GM23338 (cell line): ENCODE measurements around the gene UBE2R2. TPM values are rescaled to one million over a fixed set of nuclear protein-coding genes. Genes with fewer than 3 reads are reported as not detected.
A peak's percentile ranks its signal among the peaks of the same experiment; 100 is the strongest.

Experiments used
- ATAC-seq: fragments of 200-7000 bp; cut with Tn5 transposase; 3 replicates; pipeline ENCODE4 v1.9.1; 2020
- DNase-seq: peaks from one replicate; pipeline ENCODE4 v3.0.0-alpha.2; 2015; ENCODE audit warnings: low spot score
- H2AFZ ChIP-seq: fragments of 200-600 bp; sonication (generic); 2 replicates; pipeline ENCODE4 v1.8.0; 2016; ENCODE audit warnings: antibody characterized with exemption, mild to moderate bottlenecking, moderate library complexity
- H3F3A ChIP-seq: fragments of 200-600 bp; sonication (generic); replicated peaks from 2 replicates; pipeline ENCODE4 v1.8.0; 2017; ENCODE audit warnings: antibody characterized with exemption, mixed run types, low read depth
- H3K27ac ChIP-seq: fragments of 200-600 bp; sonication (generic); 2 replicates; pipeline ENCODE4 v1.6.1; 2016; ENCODE audit warnings: low read depth
- H3K27me3 ChIP-seq: fragments of 200-600 bp; sonication (generic); 2 replicates; pipeline ENCODE4 v1.8.0; 2016; ENCODE audit warnings: mild to moderate bottlenecking, mixed run types, moderate library complexity; ENCODE audit not compliant: insufficient read depth
- H3K36me3 ChIP-seq: fragments of 200-600 bp; sonication (generic); 2 replicates; pipeline ENCODE4 v1.8.0; 2016; ENCODE audit warnings: mild to moderate bottlenecking; ENCODE audit not compliant: insufficient read depth
- H3K4me1 ChIP-seq: fragments of 200-600 bp; sonication (generic); 2 replicates; pipeline ENCODE4 v1.8.0; 2016; ENCODE audit warnings: mild to moderate bottlenecking, moderate library complexity; ENCODE audit not compliant: insufficient read depth
- H3K4me2 ChIP-seq: fragments of 200-600 bp; sonication (generic); 2 replicates; pipeline ENCODE4 v1.7.1; 2017; ENCODE audit warnings: mixed run types
- H3K4me3 ChIP-seq: fragments of 200-600 bp; sonication (generic); 2 replicates; pipeline ENCODE4 v1.6.1; 2016; ENCODE audit warnings: mixed run types
- H3K79me2 ChIP-seq: fragments of 200-600 bp; sonication (generic); replicated peaks from 2 replicates; pipeline ENCODE4 v1.8.0; 2017; ENCODE audit warnings: mild to moderate bottlenecking; ENCODE audit not compliant: insufficient read depth
- H3K9me2 ChIP-seq: fragments of 200-600 bp; sonication (generic); 2 replicates; pipeline ENCODE4 v1.8.0; 2017; ENCODE audit not compliant: insufficient read depth
- H4K20me1 ChIP-seq: fragments of 200-600 bp; sonication (generic); replicated peaks from 2 replicates; pipeline ENCODE4 v1.8.0; 2017; ENCODE audit warnings: mild to moderate bottlenecking; ENCODE audit not compliant: insufficient read depth
- H3K27ac Mint-ChIP-seq: 2 replicates; pipeline ENCODE4 v1.8.0; 2020; ENCODE audit warnings: inconsistent platforms, mild to moderate bottlenecking, moderate library complexity, mixed read lengths
- H3K27me3 Mint-ChIP-seq: 3 replicates; pipeline ENCODE4 v1.8.0; 2022; ENCODE audit warnings: low read depth, mild to moderate bottlenecking, moderate library complexity, mixed read lengths, inconsistent platforms; ENCODE audit not compliant: insufficient read depth, poor library complexity
- H3K36me3 Mint-ChIP-seq: 3 replicates; pipeline ENCODE4 v1.8.0; 2021; ENCODE audit warnings: low read depth, mild to moderate bottlenecking, inconsistent platforms, moderate library complexity, mixed read lengths
- H3K4me1 Mint-ChIP-seq: 3 replicates; pipeline ENCODE4 v1.8.0; 2020; ENCODE audit warnings: mild to moderate bottlenecking, inconsistent platforms, mixed read lengths
- H3K4me3 Mint-ChIP-seq: 3 replicates; pipeline ENCODE4 v1.8.0; 2021; ENCODE audit warnings: moderate library complexity, mild to moderate bottlenecking, inconsistent platforms, mixed read lengths
- H3K9me3 Mint-ChIP-seq: 3 replicates; pipeline ENCODE4 v1.8.0; 2020; ENCODE audit warnings: moderate library complexity, mild to moderate bottlenecking, inconsistent platforms, mixed read lengths
- EZH2phosphoT487 ChIP-seq: fragments of 200-600 bp; sonication (generic); IDR thresholded peaks from one replicate; pipeline ENCODE4 v1.8.1; 2018; ENCODE audit warnings: antibody characterized with exemption; ENCODE audit not compliant: unreplicated experiment
- JUNB ChIP-seq: IDR thresholded peaks from one replicate; pipeline ENCODE4 v1.6.1; 2016; ENCODE audit warnings: antibody characterized with exemption; ENCODE audit not compliant: unreplicated experiment
- POLR2AphosphoS5 ChIP-seq: IDR thresholded peaks from 2 replicates; pipeline ENCODE4 v1.6.1; 2016; ENCODE audit warnings: antibody characterized with exemption, low read depth
- ZNF114 ChIP-seq: fragments of 250-450 bp; sonication (Bioruptor Pico); IDR thresholded peaks from 2 replicates; pipeline ENCODE4 v1.5.0; 2020; ENCODE audit warnings: mild to moderate bottlenecking, moderate library complexity
- ZNF331 ChIP-seq: fragments of 250-450 bp; sonication (Bioruptor Pico); IDR thresholded peaks from 2 replicates; pipeline ENCODE4 v1.5.0; 2020; ENCODE audit warnings: low read depth, mild to moderate bottlenecking, moderate library complexity
- polyA plus RNA-seq: library from polyadenylated mRNA; unstranded; fragments of >200 nt; fragmentation: Nextera tagmentation; extraction: Ambion mirVana; gene quantifications from 2 replicates; pipeline ENCODE4 v1.2.1, GENCODE V29; 2016
- total RNA-seq: library from RNA; depleted of rRNA; stranded (reverse); fragments of >200 nt; shearing (Covaris generic); gene quantifications from 2 replicates; pipeline ENCODE4 v1.2.3, GENCODE V29; 2014
- TF ChIP-seq, protein P1 (sequence below): fragments of 250-450 bp; sonication (Bioruptor Pico); IDR thresholded peaks from 2 replicates; pipeline ENCODE4 v1.5.0; 2020; ENCODE audit warnings: mild to moderate bottlenecking, moderate library complexity
- TF ChIP-seq, protein P2 (sequence below): IDR thresholded peaks from 2 replicates; pipeline ENCODE4 v1.6.1; 2016; ENCODE audit warnings: antibody characterized with exemption
- TF ChIP-seq, protein P3 (sequence below), 2 experiments: fragments of 200-600 bp in 1 of 2; sonication (generic) in 1 of 2; conservative IDR thresholded peaks; 2 replicates each; pipeline versions ENCODE4 v1.5.1 to v1.6.1; 2016 to 2017; ENCODE audit warnings: antibody characterized with exemption in 2 of 2, low read depth in 2 of 2, mild to moderate bottlenecking in 2 of 2, moderate library complexity in 1 of 2

UBE2R2 gene
- total and polyA plus RNA-seq, 2 experiments from 2014 or later, result 23.4 to 32.5 TPM

DNA sequence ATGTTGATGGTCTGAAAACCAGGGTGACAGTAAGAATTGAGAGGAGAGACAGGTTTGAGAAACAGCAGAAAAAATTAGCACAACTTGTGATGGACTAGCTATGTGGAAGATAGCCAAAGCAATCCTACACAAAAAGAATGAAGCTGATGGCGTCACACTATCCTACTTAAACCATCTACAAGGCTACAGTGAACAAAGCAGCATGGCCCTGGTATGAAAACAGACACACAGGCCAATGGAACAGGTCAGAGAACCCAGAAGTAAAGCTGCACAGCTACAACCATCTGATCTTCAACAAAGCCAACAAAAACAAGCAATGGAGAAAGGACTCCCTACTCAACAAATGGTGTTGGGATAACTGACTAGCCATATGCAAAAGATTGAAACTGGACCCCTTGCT is 7.5 kb upstream of the UBE2R2 start (continued):
- TF ChIP-seq, protein P1, sequence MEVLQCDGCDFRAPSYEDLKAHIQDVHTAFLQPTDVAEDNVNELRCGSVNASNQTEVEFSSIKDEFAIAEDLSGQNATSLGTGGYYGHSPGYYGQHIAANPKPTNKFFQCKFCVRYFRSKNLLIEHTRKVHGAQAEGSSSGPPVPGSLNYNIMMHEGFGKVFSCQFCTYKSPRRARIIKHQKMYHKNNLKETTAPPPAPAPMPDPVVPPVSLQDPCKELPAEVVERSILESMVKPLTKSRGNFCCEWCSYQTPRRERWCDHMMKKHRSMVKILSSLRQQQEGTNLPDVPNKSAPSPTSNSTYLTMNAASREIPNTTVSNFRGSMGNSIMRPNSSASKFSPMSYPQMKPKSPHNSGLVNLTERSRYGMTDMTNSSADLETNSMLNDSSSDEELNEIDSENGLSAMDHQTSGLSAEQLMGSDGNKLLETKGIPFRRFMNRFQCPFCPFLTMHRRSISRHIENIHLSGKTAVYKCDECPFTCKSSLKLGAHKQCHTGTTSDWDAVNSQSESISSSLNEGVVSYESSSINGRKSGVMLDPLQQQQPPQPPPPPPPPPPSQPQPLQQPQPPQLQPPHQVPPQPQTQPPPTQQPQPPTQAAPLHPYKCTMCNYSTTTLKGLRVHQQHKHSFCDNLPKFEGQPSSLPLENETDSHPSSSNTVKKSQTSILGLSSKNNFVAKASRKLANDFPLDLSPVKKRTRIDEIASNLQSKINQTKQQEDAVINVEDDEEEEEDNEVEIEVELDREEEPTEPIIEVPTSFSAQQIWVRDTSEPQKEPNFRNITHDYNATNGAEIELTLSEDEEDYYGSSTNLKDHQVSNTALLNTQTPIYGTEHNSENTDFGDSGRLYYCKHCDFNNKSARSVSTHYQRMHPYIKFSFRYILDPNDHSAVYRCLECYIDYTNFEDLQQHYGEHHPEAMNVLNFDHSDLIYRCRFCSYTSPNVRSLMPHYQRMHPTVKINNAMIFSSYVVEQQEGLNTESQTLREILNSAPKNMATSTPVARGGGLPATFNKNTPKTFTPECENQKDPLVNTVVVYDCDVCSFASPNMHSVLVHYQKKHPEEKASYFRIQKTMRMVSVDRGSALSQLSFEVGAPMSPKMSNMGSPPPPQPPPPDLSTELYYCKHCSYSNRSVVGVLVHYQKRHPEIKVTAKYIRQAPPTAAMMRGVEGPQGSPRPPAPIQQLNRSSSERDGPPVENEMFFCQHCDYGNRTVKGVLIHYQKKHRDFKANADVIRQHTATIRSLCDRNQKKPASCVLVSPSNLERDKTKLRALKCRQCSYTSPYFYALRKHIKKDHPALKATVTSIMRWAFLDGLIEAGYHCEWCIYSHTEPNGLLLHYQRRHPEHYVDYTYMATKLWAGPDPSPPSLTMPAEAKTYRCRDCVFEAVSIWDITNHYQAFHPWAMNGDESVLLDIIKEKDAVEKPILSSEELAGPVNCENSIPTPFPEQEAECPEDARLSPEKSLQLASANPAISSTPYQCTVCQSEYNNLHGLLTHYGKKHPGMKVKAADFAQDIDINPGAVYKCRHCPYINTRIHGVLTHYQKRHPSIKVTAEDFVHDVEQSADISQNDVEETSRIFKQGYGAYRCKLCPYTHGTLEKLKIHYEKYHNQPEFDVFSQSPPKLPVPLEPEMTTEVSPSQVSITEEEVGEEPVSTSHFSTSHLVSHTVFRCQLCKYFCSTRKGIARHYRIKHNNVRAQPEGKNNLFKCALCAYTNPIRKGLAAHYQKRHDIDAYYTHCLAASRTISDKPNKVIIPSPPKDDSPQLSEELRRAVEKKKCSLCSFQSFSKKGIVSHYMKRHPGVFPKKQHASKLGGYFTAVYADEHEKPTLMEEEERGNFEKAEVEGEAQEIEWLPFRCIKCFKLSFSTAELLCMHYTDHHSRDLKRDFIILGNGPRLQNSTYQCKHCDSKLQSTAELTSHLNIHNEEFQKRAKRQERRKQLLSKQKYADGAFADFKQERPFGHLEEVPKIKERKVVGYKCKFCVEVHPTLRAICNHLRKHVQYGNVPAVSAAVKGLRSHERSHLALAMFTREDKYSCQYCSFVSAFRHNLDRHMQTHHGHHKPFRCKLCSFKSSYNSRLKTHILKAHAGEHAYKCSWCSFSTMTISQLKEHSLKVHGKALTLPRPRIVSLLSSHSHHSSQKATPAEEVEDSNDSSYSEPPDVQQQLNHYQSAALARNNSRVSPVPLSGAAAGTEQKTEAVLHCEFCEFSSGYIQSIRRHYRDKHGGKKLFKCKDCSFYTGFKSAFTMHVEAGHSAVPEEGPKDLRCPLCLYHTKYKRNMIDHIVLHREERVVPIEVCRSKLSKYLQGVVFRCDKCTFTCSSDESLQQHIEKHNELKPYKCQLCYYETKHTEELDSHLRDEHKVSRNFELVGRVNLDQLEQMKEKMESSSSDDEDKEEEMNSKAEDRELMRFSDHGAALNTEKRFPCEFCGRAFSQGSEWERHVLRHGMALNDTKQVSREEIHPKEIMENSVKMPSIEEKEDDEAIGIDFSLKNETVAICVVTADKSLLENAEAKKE (CRISPR knock-in tag), result no peak
- TF ChIP-seq, protein P2, sequence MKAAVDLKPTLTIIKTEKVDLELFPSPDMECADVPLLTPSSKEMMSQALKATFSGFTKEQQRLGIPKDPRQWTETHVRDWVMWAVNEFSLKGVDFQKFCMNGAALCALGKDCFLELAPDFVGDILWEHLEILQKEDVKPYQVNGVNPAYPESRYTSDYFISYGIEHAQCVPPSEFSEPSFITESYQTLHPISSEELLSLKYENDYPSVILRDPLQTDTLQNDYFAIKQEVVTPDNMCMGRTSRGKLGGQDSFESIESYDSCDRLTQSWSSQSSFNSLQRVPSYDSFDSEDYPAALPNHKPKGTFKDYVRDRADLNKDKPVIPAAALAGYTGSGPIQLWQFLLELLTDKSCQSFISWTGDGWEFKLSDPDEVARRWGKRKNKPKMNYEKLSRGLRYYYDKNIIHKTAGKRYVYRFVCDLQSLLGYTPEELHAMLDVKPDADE, result no peak
- TF ChIP-seq POLR2AphosphoS5 (no peak), JUNB (no peak), ZNF331 (CRISPR knock-in tag) (no peak), EZH2phosphoT487 (no peak)

DNA sequence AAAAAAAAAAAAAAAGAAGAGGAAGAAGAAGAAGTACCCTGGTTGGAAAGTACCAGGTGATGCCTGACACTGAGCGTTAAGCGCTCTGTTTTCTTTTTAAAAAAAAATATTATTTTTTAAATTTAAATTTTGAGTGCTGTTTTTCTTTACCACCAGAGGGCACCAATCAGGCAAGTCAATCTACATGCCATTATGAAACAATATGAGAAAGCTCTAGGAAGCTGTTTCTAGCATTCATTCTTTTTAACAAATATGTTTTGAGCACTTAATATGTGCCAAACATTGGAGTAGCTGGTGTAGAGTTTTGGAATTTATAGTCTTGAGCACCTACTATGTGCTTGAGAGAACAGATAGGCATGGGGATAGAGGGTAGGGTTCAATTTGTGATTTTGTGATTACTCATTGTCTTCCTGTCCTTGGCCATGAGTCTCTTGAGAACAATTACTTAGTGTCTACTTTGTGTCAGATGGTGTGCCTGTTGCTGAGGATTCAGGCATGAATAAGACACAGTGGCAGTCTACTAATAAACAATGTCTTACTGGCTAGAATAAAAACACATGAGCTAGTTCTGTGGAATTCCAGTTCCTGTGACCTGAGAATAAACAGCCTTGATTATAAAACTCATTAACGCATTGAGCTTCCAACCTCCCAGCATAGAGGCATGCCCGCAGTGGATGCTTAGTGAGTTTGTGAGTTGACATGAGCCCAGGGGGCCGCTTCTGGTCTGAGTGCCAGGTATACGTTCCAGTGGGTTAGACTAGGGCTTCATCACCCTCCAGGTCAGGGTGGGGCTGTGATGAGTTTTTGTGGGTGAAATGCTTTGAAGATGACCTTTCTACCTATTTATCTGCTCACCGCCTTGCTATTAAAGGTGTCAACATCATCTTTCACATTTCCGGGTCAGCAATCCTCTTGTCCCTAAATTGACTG is 3.0 kb upstream of the UBE2R2 start:
- Histone ChIP-seq H3K4me2 (no peak overlapping the region), H3K4me1 (peaks cover 10% of the 10 kb centered on the region), H3K4me3 (no peak overlapping the region), H3K79me2 (peaks cover 8% of the 10 kb centered on the region), H3F3A (no peaks in the 10 kb centered on the region), H3K27me3 (no peaks in the 10 kb centered on the region), H2AFZ (no peak overlapping the region; the same call in 1 of the 2 replicates), H4K20me1 (no peaks in the 10 kb centered on the region), H3K36me3 (no peaks in the 10 kb centered on the region), H3K27ac (no peak overlapping the region), H3K9me2 (no peaks in the 10 kb centered on the region)
- ATAC-seq (no peak), DNase-seq (peak; percentile 62)
- peaks cover 20% of the 10 kb centered on the region for H3K4me1 Mint-ChIP-seq
- TF ChIP-seq, protein P2, result no peak
- TF ChIP-seq ZNF114 (CRISPR knock-in tag), result no peak
- TF ChIP-seq, protein P3, sequence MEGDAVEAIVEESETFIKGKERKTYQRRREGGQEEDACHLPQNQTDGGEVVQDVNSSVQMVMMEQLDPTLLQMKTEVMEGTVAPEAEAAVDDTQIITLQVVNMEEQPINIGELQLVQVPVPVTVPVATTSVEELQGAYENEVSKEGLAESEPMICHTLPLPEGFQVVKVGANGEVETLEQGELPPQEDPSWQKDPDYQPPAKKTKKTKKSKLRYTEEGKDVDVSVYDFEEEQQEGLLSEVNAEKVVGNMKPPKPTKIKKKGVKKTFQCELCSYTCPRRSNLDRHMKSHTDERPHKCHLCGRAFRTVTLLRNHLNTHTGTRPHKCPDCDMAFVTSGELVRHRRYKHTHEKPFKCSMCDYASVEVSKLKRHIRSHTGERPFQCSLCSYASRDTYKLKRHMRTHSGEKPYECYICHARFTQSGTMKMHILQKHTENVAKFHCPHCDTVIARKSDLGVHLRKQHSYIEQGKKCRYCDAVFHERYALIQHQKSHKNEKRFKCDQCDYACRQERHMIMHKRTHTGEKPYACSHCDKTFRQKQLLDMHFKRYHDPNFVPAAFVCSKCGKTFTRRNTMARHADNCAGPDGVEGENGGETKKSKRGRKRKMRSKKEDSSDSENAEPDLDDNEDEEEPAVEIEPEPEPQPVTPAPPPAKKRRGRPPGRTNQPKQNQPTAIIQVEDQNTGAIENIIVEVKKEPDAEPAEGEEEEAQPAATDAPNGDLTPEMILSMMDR (conservative IDR thresholded peaks at IDR 0.05; ENCODE audit: low read depth in 2 of 2), result peak; percentile 55 to 76
- no peak for TF ChIP-seq POLR2AphosphoS5
- H3K27me3 Mint-ChIP-seq, result peaks cover 12% of the 10 kb centered on the region
- H3K4me3 Mint-ChIP-seq, result no peak overlapping the region
- H3K36me3 Mint-ChIP-seq, result peaks cover 4% of the 10 kb centered on the region; the same call in 1 of the 3 replicates
- H3K27ac Mint-ChIP-seq, result no peak overlapping the region
- no peaks in the 10 kb centered on the region for H3K9me3 Mint-ChIP-seq
